GM18909 (cell line): Measurements from ENCODE around the gene SIK3.
A peak's percentile ranks its signal among the peaks of the same experiment; 100 is the strongest.
"Not testable (repeated sequence)": the region's sequence is repeated elsewhere in the genome, so short reads cannot be mapped to it uniquely, and the experiment has no call there.

Source experiments
- ATAC-seq: cut with Tn5 transposase; IDR thresholded peaks from one replicate; pipeline ENCODE4 v1.9.1; 2021; ENCODE audit warnings: mild to moderate bottlenecking; ENCODE audit not compliant: unreplicated experiment, poor library complexity

SIK3 gene

DNA sequence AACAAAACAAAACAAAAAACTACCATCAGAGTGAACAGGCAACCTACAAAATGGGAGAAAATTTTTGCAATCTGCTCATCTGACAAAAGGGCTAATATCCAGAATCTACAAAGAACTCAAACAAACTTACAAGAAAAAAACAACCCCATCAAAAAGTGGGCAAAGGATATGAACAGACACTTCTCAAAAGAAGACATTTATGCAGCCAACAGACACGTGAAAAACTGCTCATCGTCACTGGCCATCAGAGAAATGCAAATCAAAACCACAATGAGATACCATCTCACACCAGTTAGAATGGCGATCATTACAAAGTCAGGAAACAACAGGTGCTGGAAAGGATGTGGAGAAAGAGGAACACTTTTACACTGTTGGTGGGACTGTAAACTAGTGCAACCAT, 14.3 kb upstream of the SIK3 start:
- ATAC-seq: not testable (repeated sequence)

DNA sequence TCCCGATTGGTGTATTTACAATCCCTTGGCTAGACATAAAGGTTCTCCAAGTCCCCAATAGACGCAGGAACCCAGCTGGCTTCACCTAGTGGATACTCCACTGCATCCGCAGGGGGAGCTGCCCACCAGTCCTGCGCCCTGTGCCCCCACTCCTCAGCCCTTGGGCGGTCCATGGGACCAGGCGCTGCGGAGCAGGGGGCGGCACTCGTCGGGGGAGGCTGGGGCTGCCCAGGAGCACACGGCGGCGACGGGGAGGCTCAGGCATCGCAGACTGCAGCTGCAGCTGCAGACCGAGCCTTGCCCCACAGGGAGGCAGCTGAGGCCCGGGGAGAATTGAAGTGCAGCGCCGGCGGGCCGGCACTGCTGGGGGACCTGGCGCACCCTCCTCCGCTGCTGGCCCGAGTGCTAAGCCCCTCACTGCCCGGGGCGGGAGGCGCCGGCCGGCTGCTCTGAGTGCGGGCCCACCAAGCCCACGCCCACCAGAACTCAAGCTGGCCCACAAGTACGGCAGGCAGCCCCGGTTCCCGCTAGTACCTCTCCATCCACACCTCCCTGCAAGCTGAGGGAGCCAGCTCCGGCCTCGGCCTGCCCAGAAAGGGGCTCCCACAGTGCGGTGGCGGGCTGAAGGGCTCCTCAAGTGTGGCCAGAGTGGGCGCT, 12.2 kb upstream of the SIK3 start:
- no peak for ATAC-seq

DNA sequence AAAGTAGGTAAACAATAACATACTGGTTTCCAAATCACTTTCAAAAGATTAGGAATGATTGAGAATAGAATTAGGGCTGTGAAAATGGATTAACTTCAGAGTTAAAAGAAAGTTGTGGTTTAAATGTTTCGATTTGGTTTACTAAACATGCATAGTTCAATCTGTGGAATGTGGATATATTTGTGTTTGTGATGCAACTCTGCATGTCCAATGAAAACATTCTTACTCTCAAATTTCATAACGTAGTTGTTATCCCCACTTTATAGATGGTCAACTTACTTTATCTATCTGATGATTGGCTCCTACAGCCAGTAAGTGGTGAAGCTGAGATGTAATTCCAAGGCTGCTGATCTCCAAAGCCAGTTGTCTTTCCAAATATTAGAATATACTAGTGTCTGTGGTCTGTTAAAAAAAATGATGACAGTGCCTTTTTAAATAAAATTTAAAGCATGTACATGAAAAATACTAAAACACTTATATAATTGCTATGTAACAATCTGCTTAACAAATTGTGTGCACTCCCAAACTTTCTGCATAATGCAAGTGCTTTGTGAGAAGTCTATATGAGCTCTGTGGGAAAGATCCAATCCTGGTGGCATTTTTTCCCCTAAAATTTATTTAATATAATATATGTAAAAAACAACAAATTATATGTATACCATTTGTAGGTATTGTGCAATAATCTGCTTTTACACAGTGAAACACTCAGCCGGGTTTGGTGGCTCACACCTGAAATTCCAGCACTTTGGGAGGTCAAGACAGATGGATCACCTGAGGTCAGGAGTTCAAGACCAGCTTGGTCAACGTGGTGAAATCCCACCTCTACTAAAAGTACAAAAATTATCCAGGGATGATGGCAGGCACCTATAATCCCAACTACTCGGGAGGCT, 9.7 kb upstream of the SIK3 start:
- no peak for ATAC-seq

DNA sequence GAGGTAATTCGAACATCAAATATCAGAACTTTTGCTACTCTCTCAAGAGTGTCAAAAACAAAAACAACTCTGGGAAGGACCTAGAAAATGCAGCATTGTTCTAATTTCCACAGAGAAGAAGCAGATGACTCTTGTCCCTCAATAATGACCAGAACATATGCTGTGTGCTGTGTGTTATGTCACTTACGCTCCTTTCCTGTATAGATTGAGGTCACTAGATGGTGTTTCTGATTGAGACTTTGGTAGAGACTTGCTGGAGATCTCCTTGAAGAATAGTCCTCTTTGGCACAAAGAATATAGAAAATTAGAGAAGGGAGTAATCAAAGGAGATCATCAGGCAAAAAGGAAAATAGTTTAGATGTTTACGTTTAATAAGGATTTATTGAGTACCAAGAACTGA, 2.3 kb upstream of the SIK3 start:
- no peak for ATAC-seq

DNA sequence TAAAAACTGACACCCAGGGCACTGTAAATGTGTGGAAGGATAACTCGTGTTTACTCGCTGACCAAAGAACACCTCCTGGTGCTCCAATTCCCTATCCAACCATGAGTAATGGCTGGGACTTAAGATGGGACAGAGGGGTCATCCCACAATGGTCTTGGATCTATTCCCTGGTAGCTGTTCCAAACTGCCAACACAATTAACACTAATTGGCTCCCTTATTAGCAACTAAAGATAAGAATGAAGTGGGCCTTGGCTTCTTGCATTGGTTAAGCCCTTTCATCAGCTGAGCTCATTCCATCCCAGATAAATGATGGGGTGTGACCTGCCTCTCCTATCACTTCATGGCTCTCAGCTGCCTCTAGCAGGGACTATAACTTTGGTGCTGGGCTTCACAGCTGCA, 1.5 kb upstream of the SIK3 start:
- ATAC-seq: no peak

DNA sequence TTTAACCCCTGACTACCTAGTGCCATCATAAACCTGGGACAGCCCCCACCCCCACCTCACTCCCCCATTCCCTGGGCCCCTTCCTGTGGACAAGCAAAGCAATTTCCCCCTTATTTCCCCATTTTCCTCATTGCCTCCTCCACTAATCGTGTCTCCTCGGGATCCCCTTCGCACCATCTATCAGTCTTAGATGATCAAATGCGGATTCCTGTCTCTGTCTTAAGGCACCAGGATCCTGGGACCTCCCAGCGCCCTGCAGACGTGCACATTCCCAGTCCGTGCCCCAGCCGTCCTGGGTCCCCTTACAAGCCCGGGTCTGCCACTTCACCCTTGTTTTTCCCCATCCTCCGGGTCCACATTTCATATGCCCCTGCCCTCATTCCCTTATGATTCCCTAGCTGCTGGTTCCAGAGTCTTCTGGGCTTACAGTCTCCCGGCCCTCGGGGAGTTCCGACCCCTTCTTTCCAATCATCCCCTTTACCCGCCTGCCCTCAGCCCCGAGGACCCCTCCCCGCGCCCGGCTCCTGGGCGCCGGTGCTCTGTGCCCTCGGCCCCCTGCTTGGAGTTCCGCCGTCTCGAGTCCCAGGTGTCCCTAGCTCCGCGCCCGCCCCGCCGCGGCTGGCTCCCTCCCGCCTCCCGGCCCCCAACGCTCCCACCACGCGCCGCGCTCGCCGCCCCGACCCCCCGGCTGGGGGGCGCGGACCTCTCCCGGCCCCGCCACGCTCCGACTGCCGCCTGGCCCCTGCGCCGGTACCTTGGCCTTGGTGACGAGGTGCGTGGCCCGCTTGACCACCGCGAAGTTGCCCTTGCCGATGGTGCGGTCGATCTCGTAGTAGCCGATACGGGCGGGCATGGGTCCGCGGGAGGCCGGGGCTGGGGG, 599 bp downstream of the SIK3 start:
- peak; percentile 25 for ATAC-seq

DNA sequence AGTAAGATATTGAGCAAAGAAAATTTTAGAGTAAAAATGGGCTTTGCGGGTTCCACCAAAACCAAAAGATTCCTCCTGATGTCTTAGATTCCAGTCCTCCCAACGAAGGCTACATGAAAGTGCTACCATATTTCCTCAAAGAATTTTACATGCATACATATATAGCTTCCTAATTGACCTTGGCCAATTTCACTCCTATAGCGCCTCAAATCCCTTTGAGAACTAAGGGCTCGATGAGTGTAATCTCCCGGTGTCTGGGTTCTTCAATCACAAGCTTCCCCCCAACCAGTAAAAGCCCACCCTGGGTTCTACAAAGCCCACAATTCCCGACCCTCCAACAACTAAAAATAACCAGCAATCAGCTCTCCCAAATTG, 1.2 kb downstream of the SIK3 start:
- ATAC-seq: no peak

DNA sequence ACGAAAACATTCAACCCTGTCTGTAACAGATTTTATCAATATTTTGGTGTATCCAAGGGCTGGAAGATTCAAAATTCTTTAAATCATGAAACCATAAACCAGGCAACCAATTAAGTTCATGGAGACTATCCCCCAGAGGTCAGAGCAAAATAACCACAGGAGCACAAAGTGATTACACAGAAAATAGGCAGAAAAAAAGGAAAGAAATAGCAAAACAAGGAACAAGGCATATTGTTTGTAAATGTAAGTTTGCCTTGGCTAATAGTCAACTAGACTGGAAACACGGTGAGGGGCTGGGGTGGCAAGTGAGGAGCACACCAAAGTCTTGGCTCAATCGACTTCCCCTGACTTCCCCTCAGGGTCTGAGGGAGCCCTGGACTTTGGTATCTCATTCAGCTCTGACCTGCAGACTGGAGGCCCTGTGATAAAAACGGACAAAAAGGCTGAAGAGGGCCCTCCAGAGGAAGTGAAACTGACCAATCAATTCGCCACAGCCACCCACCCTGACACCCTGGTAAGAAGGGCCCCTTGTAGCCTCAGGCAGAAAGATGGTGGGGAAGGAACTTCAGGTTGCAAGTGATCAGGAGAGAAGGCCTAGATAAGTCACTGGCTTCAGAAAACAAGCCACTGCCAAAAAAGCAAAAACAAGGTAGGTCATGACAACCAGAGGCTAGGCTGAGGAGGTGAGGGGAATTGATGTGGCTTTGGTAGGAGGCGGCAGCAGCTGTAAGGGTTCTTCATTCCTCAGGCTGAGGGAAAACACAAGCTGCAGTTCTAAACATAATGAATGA, 1.8 kb downstream of the SIK3 start:
- peak; percentile 40 for ATAC-seq

DNA sequence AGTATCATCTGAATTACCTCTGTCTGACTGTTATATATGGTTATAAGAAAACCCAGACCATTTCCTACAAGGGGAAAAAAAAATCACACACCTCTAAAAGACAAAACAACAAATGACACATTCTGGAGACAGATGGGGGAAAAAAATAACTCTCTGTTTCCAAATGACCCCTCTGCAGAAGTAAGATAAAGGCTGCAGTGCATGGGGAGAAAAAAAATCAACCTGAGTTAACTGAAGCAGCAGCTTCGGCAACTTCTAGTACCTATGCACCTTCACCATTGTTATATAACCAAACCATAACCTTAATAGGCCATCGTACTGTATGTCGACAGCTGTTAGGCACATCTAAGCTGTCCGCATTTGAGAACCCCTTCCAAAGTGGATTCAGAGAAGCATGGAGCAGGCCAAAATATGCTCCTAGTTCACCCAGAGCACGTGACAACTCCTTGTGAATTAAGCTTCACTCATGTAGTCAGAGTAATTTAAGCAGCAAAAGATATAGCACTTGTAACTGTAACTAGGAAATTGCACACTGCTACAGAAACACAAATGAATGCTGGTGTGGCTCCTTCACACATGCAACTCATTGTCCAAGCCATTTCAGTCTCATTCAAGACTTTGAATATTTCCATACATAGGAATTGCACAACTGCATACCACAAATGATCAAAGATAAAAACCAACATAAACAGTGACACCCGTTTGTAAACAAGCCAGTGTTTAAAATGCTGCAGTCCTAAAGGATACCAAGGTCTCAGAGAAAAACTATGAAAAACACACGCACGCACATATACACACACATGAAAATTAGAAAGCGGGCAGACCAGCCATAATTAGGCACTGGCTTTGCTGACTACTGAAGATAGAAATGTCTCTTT, 2.7 kb downstream of the SIK3 start:
- ATAC-seq: no peak

DNA sequence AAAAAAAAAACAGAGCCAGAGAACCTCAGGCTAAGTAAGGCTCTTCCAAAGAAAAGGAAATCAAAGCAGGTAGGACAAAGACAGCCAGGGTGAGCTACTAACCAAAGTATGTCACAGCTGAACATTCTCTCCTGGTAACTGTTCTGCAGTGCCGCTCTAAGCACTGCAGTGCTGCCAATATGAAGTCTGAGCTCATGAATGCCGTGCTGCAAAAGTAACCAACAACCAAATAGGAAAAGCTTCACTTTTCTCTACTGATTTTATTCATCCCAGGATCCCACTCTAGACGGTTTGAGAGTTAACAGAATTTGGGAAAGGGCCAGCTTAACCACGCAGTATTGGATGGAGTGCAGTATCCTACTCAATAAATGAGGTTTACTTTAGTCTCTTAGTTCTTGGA, 3.5 kb downstream of the SIK3 start:
- no peak for ATAC-seq

DNA sequence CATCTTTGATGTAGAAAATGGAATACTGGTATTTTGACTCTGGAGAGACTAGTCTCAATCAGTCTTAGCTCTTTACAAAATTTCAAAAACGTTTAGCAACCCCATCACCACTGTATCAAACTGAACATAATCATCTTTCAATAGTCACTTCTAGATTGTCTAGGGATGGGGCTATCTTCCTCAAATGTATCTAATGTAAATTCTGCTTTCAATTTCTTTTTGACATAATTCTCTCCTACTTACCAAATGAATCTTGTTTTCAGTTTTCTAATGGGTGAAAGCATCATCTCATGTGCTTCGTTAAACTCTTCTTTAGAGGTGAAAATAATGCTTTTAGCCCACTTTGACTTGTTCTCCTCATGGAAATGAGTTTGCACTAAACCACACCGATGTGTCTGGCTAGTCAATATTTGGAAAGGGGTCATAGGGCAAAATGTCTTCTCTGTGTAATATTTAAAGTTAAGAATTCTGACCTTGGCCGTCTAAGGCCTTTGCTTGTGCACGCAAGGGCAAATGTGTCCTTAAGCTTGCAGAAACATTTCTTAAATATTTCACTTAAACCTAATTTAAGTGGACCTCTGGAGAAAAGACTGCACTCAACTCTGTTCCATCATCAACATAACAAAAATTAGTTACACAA, 5.2 kb downstream of the SIK3 start:
- no peak for ATAC-seq

DNA sequence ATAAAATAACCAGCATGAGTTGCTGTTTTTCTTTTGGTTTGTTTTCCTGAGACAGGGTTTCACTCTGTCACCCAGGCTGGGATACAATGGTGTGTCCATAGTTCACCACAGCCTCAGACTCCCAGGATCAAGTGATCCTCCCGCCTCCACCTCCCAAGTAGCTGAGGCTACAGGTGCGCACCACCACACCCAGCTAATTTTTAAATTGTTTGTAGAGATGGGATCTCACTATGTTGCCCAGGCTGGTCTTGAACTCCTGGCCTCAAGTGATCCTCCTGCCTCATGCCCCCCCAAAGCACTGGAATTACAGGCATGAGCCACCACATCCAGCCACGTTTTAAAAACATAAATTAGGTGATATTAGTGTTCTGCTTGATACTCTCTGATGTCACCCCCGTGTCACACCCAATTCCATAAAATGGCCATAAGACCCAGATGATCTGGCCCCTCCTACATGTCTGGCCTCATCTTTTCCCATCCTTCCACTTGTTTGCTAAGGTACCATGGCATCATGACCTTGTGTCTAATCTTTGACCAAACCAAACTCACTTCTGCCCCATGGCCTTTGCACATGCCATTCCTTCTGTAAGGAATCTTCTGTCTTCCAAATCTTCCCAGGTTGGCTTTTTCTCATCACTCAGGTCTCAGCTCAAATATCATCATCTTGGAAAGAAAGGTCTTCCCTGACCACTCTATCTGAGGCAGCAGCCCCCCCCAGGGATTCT, 6.3 kb downstream of the SIK3 start:
- ATAC-seq: no peak

DNA sequence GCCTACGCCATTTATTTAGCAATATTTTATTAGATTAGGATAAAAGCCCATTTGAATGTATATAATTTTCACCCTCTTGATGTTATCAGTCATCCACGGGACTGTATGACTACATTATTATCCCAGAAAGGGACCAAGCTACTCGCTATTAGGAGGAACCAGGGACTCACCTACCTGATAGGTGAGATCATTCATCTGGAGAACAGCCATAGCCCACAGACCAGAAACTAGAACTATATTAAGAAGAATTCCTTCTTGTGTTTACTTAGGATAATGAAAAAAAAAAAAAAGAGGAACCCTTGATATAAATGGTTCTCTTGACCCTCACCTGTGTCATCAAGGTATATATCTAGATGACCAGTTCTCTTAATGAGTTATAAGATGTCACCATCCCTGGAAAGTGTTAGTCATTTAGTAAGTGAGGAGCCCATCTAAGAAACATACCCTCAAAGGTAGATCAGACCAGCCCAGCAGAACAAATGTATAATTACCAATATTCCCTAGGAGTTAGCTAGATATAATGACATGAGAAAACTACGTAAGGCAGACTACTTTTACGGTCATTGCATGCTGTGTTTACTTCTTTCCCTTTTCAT, 8.0 kb downstream of the SIK3 start:
- ATAC-seq: no peak

DNA sequence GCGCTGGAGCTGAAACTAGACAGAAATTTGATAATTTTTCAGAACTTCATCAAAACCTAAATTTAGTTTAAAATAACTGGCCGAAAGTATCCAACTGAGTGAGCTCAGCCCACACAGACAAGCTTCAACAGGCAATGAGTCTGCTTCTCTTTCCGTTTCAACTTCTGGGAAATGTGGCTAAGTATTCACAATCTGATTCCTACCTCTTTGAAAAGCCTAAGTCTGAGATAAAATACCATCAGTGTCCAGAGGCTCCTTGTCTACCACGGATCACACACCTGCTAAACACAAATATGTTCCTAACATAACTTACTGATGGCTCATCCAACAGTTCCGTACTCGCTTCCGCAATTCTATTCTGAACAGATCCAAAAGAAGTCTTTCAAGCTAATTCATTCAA, 8.5 kb downstream of the SIK3 start:
- no peak for ATAC-seq

DNA sequence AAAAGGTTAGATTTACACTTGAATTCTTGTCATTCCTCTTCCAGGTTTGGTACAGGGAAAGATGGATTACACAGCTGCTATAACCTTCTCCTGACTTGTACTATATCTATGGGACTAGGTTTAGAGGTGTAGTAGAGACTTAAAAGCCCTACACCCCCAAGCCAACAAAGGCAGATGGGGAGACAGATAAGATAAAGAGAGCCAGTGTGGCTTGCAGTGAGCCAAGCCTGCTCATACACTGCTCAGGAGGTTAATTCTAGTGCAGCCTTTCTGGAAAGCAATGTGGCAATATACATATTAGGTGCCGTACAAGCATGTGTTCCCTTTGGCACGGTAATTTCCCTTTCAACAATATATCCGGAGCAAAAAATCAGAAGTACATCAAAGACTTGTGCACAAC, 10.8 kb downstream of the SIK3 start:
- ATAC-seq: no peak

DNA sequence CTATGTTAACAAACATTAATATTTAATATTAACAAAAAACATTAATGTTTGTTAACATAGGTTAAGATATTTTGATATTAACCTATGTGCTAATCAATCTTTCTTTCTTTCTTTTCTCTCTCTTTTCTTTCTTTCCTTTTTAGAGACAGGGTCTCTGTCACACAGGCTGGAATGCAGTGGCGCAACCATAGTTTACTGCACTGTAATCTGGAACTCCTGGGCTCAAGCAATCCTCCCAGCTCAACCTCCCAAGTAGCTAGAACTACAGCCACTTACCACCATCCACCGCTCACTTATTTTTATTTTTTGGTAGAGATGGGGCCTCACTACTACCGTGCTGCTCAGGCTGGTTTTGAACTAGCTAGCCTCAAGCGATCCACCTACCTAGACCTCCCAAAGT, 13.2 kb downstream of the SIK3 start:
- ATAC-seq: no peak

DNA sequence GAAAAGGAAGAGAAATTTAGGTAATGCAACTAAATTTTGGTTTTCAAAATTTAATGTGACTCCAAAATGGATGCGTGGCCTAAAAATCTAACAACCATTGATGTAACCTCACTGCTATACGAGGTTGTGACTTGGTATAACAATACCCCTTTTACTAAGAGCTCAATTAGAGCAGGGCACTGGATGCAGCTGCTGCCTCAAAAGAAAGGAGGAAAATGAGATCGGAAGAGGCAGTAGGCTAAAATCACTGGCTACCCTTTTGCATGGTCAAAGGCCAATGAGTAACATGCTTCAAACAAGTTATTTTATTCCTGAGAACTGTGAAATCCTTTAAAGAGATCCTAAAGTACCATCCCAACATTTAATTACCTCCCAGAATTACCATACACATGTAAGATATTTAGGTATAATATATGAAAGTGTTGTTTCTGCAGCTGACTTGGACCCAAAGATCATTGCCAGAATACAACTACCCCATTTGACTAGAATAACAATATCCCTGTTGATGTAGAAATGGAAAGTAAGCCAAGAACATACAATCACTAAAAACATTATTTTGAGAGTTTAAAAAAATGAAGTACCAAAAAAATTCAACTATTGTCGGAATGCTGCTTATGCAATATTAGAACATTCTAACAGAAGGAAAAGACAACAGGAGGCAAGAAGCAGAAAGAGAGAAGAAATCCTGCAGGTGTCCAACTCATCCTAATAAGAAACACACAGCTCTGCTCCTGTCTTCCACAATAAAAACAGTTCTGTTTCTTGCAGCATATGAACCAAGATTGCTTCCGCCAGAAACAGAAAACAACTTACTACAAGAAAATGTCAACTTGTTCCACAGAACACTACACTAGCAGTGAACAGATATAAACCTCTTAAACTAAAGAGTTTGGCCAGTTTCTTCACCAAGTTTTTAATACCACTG, 15.0 kb downstream of the SIK3 start:
- ATAC-seq: no peak
